ENCODE measurements around the gene UROS. TPM values are rescaled to one million over a fixed set of nuclear protein-coding genes. Genes with fewer than 3 reads are reported as not detected.

UROS gene
- polyA plus RNA-seq, 1 donor: 70.2 TPM

GRCh38 chr10:125838802-125839575 is 15.9 kb upstream of the UROS start:
- DNase-seq: no peak

- DNase-seq: no peak
Observed at GRCh38 chr10:125836746-125837145, 13.7 kb upstream of the UROS start.

GRCh38 chr10:125828311-125828710 is 5.3 kb upstream of the UROS start:
- DNase-seq: no peak

- no peak for DNase-seq
Observed at GRCh38 chr10:125827133-125827532, 4.1 kb upstream of the UROS start.

GRCh38 chr10:125824736-125825135 is 1.7 kb upstream of the UROS start:
- DNase-seq: no peak

- DNase-seq: peak; percentile 5
Observed at GRCh38 chr10:125823663-125824251, 699 bp upstream of the UROS start.

GRCh38 chr10:125820701-125821100 is 2.4 kb downstream of the UROS start:
- no peak for DNase-seq

- DNase-seq: no peak
Observed at GRCh38 chr10:125817337-125817946, 5.6 kb downstream of the UROS start.

GRCh38 chr10:125816548-125816947 is 6.5 kb downstream of the UROS start:
- DNase-seq: no peak

- DNase-seq: no peak
Observed at GRCh38 chr10:125815764-125816163, 7.3 kb downstream of the UROS start.

- DNase-seq: peak; percentile 3
Observed at GRCh38 chr10:125812128-125812750, 10.8 kb downstream of the UROS start.

- no peak for DNase-seq
Observed at GRCh38 chr10:125811251-125811650, 11.8 kb downstream of the UROS start.

GRCh38 chr10:125808047-125808446 is 15.0 kb downstream of the UROS start:
- no peak for DNase-seq

GRCh38 chr10:125802739-125803138 is 20.3 kb downstream of the UROS start:
- no peak for DNase-seq

GRCh38 chr10:125802131-125802530 is 20.9 kb downstream of the UROS start:
- no peak for DNase-seq

- DNase-seq: no peak
Observed at GRCh38 chr10:125801574-125801973, 21.5 kb downstream of the UROS start.

- no peak for DNase-seq
Observed at GRCh38 chr10:125799451-125800182, 23.4 kb downstream of the UROS start.

- DNase-seq: no peak
Observed at GRCh38 chr10:125797994-125798662, 24.9 kb downstream of the UROS start.

- no peak for DNase-seq
Observed at GRCh38 chr10:125797424-125797823, 25.6 kb downstream of the UROS start.

- no peak for DNase-seq
Observed at GRCh38 chr10:125795637-125796190, 27.3 kb downstream of the UROS start.

- no peak for DNase-seq
Observed at GRCh38 chr10:125795128-125795527, 27.9 kb downstream of the UROS start.
